Lower leg skin (tissue), 4 donors: ENCODE results near the gene ANGPT4. TPM values are rescaled to one million over a fixed set of nuclear protein-coding genes. Genes with fewer than 3 reads are reported as not detected.
"Not testable (repeated sequence)": the region's sequence is repeated elsewhere in the genome, so short reads cannot be mapped to it uniquely, and the experiment has no call there.

Experiments used
- DNase-seq, 2 donors: peaks; one replicate each; pipeline ENCODE4 v3.0.0-alpha.2; 2019; ENCODE audit warnings: low spot score in 2 of 2
- H3K4me3 ChIP-seq: fragments of 200-600 bp; sonication (generic); 2 replicates; pipeline ENCODE4 v1.5.1; 2017; ENCODE audit warnings: mild to moderate bottlenecking, low read depth; ENCODE audit not compliant: poor library complexity, severe bottlenecking
- POLR2A ChIP-seq, 2 donors: fragments of 450-650 bp; IDR thresholded peaks; one replicate each; pipeline ENCODE4 v1.6.1; 2016 to 2017; ENCODE audit warnings: antibody characterized with exemption in 2 of 2, mild to moderate bottlenecking in 1 of 2, moderate library complexity in 1 of 2
- whole genome bisulfite sequencing, 2 donors: methylation state at CpG; one replicate each; pipeline ENCODE4 v1.1.5; 2018; 5-methylcytosine and 5-hydroxymethylcytosine counted together
- intact Hi-C: fragments of 100-400 bp; cut with DNase I; formaldehyde crosslinking; loops from one replicate; pipeline ENCODE4 v1.15.0; 2023; ENCODE audit warnings: low total_unique reads
- total RNA-seq, 4 donors: library from RNA; depleted of rRNA; stranded (reverse); fragments of >200 nt; gene quantifications; one replicate each; pipeline ENCODE4 v1.1.0, GENCODE V29; 2016
- TF ChIP-seq, protein P1 (sequence below), 3 donors: fragments of 450-650 bp; IDR thresholded peaks; one replicate each; pipeline ENCODE4 v1.5.1; 2016; ENCODE audit warnings: antibody characterized with exemption in 3 of 3, mild to moderate bottlenecking in 3 of 3, moderate library complexity in 2 of 3

Gene ANGPT4
- total RNA-seq, 4 donors from 2014 or later: 0.80 to 4.2 (median 1.7) TPM

DNA sequence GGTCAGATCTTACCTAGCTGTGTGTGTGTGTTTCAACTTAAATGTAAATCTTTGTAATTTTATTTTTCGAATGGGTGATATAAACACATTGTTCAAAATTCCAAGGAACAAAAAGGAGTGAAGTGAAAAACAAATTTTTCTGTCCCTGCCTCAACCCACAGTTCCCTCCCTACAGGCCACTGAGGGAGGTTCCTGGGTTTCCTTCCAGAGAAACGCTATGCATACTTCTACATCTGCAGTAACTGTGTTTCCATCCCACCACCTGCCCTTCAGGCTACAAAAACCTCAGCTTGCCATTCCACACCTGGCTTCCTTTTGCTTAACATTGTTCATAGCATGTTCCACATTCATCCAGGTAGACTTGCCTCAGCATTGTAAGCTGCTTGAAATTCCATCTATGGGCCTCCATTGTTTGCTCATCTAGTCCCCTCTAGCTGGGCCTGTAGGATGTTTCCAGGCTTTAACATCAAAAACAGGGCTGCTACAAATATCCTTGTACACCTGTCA lies 12.0 kb downstream of the ANGPT4 start:
- intact Hi-C loops: no loop called here
- no peak for DNase-seq
- 42 to 48% methylated on average over 2 of the region's 2 CpGs for WGBS, 2 donors
- no peak overlapping the region for H3K4me3 ChIP-seq
- TF ChIP-seq, protein P1, sequence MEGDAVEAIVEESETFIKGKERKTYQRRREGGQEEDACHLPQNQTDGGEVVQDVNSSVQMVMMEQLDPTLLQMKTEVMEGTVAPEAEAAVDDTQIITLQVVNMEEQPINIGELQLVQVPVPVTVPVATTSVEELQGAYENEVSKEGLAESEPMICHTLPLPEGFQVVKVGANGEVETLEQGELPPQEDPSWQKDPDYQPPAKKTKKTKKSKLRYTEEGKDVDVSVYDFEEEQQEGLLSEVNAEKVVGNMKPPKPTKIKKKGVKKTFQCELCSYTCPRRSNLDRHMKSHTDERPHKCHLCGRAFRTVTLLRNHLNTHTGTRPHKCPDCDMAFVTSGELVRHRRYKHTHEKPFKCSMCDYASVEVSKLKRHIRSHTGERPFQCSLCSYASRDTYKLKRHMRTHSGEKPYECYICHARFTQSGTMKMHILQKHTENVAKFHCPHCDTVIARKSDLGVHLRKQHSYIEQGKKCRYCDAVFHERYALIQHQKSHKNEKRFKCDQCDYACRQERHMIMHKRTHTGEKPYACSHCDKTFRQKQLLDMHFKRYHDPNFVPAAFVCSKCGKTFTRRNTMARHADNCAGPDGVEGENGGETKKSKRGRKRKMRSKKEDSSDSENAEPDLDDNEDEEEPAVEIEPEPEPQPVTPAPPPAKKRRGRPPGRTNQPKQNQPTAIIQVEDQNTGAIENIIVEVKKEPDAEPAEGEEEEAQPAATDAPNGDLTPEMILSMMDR (IDR thresholded peaks at IDR 0.05): no peak
- TF ChIP-seq POLR2A (IDR thresholded peaks at IDR 0.05): no peak

DNA sequence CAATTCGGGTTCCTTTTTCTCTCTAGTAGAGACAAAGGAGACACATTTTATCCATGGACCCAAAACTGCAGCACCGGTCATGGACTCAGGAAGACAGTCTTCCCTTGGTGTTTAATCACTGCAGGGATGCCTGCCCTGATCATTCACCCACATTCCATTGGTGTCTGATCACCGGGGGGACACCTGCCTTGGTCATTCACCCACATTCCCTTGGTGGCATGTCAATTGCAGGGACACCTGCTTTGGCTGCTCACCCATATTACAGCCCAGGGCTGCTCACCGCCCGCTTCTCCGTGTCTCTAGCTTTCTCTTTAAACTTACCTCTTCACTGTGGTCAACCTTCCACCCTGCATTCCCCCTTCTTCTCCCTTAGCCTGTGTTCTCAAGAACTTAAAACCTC lies 18.7 kb downstream of the ANGPT4 start:
- WGBS, 2 donors: 85 to 87% methylated on average over 6 of the region's 6 CpGs
- H3K4me3 ChIP-seq, intact Hi-C loops, DNase-seq: not testable (repeated sequence)

DNA sequence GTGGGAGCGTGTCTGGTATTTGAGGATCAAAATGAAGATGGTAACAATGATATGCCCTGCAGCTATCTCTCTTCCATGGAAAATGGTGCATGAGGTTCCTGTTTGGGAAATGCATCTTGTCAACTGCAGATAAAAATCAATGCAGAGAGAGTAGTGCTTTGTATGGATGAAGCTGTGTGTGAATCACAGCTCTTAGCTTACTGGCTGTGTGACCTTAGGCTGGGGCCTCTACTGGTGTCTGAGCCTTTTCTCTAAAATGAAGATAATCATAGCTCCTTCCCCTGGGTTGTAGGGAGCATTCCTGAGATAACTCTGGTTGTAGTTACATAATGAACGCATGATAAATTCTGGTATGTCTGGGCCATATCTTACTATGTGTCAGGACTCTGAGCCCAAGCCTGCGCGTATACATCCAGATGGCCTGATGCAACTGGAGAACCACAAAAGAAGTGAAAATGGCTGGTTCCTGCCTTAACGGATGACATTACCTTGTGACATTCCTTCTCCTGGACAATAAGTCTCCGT lies 19.6 kb downstream of the ANGPT4 start:
- TF ChIP-seq, protein P1 (IDR thresholded peaks at IDR 0.05): no peak
- no peak for TF ChIP-seq POLR2A (IDR thresholded peaks at IDR 0.05)
- no peak for DNase-seq
- intact Hi-C loops: no loop called here
- WGBS, 2 donors: 85 to 89% methylated on average over 6 of the region's 6 CpGs
- no peak overlapping the region for H3K4me3 ChIP-seq

DNA sequence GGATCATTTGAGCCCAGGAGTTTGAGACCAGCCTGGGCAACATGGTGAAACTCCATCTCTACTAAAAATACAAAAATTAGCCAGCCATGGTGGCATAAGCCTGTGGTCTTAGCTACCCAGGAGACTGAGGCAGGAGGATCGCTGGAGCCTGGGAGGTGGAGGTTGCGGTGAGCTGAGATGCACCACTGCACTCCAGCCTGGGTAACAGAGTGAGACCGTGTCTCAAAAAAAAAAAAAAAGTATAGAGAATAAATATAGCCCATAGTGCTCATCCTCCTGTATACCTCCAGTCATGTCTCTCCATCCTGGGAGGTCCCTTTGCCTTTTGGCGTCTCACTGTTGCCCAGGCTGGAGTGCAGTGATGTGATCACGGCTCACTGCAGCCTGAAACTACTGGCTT lies 23.8 kb downstream of the ANGPT4 start:
- intact Hi-C loops, H3K4me3 ChIP-seq, DNase-seq: not testable (repeated sequence)
- WGBS, 2 donors: 75 to 89% methylated on average over 5 of the region's 5 CpGs

DNA sequence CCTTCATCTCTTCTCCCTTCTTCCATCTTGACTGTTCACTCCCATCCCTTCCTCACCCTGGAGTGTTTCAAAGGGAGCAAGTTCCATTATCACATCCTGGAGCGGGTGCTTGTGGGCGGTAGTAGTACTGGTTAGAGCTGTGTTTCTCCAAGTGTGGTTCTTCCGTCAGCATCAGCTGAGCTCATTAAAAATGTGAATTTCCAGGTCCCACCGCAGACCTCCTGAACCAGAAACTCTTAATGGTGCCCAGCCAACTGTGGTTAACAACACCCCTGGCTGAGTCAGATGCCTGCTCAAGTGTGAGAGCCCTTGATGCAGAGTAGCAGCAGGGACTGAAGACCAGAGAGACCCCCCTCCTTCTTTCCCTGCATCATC lies 24.4 kb downstream of the ANGPT4 start:
- intact Hi-C loops: no loop called here
- no peak for TF ChIP-seq POLR2A (IDR thresholded peaks at IDR 0.05)
- TF ChIP-seq, protein P1 (IDR thresholded peaks at IDR 0.05): no peak
- H3K4me3 ChIP-seq: no peak overlapping the region
- WGBS, 2 donors: 66 to 85% methylated on average over 4 of the region's 4 CpGs
- DNase-seq: no peak

DNA sequence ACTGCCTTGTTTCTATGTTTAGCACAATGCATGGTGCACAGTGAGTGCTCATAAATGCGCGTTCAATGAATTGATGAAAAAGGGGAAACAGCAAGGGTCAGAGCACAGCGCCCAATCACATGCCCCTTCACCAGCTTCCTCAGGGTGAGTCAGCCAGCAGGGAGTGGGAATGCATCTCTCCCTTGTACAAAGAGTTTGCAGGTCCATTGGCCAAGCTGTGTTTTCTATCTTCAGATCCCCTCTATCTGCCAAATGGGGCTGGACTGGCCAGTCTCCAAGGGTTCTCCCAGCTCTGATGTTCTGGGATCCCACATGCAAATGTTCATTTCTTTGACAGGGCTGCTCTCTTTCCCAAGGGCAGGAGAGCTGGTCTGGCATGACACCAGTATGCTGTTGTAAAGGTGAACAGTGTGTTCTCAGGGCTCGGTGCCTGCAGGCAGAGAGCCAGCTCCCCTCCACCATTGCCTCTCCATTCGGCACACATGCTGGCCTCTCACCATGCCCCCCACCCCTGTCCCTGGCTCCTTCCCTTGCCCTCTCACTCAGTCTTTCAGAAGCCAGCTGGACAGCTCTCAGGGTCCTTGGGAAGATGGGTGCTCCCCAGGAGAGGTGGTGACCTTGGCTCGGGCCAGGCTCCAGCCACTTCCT lies 25.0 kb downstream of the ANGPT4 start:
- intact Hi-C loops: no loop called here
- H3K4me3 ChIP-seq: no peak overlapping the region
- WGBS, 2 donors: 58 to 61% methylated on average over 6 of the region's 6 CpGs
- DNase-seq: peak in 1 of 2 donors; percentile 40
- TF ChIP-seq, protein P1 (IDR thresholded peaks at IDR 0.05): no peak

DNA sequence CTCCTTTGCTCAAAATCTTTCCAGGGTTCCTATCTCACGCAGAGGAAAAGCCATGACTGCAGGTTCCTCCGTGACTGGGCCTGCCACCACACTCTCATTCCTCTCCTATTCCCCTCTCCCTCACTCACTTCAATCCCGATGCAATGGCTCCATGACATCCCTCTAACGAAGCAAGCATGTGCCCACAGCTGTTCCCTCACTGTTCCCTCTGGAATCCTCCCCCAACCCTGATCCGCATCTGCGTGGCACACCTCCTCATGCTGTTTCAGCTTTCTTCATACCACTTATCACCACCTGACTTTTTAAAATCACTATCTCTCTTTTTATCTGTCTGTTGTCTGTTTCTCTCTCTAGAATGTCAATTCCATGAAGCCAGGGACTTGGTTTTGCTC lies 25.5 kb downstream of the ANGPT4 start:
- DNase-seq: no peak
- TF ChIP-seq POLR2A (IDR thresholded peaks at IDR 0.05): no peak
- TF ChIP-seq, protein P1 (IDR thresholded peaks at IDR 0.05): no peak
- 63 to 67% methylated on average over 6 of the region's 6 CpGs for WGBS, 2 donors
- intact Hi-C loops: no loop called here
- no peak overlapping the region for H3K4me3 ChIP-seq
